Mononuclear cell (primary cell): ENCODE data around the gene DES. TPM values are rescaled to one million over a fixed set of nuclear protein-coding genes. Genes with fewer than 3 reads are reported as not detected.

Source experiments
- H3K27me3 ChIP-seq: 2 replicates; pipeline ENCODE4 v1.6.0; 2011; ENCODE audit warnings: low read length, control low read depth; ENCODE audit not compliant: insufficient read depth
- H3K4me1 ChIP-seq: 2 replicates; pipeline ENCODE4 v1.5.1; 2011; ENCODE audit warnings: mild to moderate bottlenecking, low read length, control low read depth; ENCODE audit not compliant: insufficient read depth
- H3K4me3 ChIP-seq: 2 replicates; pipeline ENCODE4 v1.5.1; 2011; ENCODE audit warnings: mild to moderate bottlenecking, low read length, moderate library complexity
- H3K9me3 ChIP-seq: 2 replicates; pipeline ENCODE4 v1.5.1; 2011; ENCODE audit warnings: low read depth, mild to moderate bottlenecking, control low read depth, low read length
- total RNA-seq: library from RNA; depleted of rRNA; stranded (reverse); fragments of >200 nt; gene quantifications from one replicate; pipeline ENCODE4 v1.2.3, GENCODE V29; 2012

DES gene
- total RNA-seq, 1 donor: 1.3 TPM

DNA sequence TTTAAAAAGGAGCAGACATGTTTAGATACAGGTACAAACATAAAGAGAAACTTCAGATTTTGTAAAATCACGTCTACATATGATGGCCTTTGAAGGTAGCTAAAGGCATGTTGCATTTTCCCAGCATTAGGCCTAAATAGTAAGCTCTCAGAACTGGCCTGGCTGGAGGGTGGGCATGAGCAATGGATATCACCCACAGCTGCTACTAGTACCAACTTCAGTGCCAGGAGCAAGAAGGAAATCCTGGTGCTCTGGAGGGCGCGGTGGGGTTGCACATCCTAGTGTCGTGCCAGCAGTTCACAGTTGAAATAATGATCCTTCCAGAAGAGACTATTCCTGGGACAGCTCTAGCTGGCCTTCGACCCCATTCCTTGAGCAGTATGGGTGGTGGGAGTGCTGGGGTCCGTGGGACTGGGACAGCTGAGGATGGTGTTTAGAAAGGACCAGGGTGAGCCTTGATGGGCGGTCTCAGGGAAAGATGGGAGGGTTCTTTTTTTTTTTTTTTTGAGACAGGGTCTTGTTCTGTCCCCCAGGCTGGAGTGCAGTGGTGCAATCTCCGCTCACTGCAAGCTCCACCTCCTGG, 4.9 kb downstream of the DES start:
- Histone ChIP-seq H3K4me1 (peaks cover 6% of the 10 kb centered on the region), H3K27me3 (peaks cover 7% of the 10 kb centered on the region), H3K9me3 (no peaks in the 10 kb centered on the region), H3K4me3 (no peak overlapping the region)

DNA sequence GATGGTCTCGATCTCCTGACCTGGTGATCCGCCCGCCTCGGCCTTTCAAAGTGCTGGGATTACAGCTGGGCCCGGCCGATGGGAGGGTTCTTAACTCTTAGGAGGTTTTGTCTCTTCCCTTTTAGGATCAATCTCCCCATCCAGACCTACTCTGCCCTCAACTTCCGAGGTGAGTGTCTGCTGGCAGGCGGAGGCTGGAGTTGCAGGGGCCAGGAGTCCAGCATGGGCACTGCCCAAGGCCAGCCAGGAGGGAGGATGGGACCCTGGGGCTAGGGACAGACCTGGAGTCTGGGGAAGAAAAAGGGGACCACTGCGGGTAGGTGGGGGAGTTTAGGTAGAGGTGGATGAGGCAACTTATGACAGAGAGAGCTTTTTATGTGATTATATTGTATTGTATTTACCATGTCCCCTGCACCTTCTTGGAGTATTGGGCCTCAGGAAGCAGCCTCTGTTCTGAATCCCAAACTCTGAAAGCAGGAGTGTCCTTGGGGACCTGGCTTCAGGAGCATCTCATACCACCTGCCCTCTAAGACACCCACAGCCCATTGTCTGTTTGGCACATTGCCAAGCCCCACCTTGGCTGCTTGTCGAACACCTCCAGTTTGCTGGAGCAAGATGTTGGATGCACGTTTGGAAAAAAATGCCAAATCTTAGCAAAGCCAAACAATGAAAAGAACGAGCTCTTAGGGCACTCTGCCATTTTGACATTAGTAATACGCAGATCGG, 5.6 kb downstream of the DES start:
- Histone ChIP-seq H3K27me3 (peaks cover 4% of the 10 kb centered on the region), H3K9me3 (no peaks in the 10 kb centered on the region), H3K4me1 (peaks cover under 1% of the 10 kb centered on the region), H3K4me3 (no peak overlapping the region)

DNA sequence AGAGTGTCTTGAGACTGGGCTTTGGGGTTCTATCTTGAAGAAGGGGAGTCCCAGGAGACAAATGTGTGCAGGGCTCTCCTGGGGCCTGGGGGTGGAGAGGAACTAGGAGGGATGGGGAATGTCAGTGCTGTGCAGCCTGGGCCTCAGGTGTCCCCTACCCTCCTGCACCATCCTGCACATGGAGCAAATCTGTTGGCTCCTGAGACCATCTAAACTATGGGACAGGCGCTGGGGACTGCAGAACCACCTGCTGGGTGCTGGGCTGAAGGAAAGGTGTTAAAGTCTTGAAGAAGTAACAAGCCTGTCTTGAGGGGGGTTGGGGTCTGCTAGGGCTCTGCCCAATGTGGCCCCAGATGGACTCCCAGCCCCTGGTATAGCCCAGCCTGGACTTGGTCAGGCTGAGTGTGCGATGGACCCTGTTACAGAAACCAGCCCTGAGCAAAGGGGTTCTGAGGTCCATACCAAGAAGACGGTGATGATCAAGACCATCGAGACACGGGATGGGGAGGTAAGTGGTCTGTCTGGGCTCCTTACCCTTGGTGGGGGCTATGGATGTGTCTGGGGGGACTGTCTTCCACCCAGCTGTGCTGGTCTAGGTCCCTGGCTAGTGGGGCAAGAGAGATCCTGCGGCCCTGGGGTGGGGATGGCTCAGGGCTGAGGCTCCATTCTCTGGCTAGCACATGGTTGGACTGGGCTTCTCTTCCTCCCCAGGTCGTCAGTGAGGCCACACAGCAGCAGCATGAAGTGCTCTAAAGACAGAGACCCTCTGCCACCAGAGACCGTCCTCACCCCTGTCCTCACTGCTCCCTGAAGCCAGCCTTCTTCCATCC, 7.3 kb downstream of the DES start:
- H3K27me3 ChIP-seq: no peaks in the 10 kb centered on the region
- H3K4me3 ChIP-seq: no peak overlapping the region
- H3K9me3 ChIP-seq: no peaks in the 10 kb centered on the region
- H3K4me1 ChIP-seq: no peaks in the 10 kb centered on the region

- no peaks in the 10 kb centered on the region for H3K4me1 ChIP-seq
- H3K4me3 ChIP-seq: no peak overlapping the region
- H3K27me3 ChIP-seq: no peaks in the 10 kb centered on the region
- H3K9me3 ChIP-seq: no peaks in the 10 kb centered on the region
Observed at GRCh38 chr2:219426068-219426443, 7.9 kb downstream of the DES start.

GRCh38 chr2:219426534-219427136, 8.5 kb downstream of the DES start:
- Histone ChIP-seq H3K4me3 (no peak overlapping the region), H3K9me3 (no peaks in the 10 kb centered on the region), H3K4me1 (no peaks in the 10 kb centered on the region), H3K27me3 (no peaks in the 10 kb centered on the region)

GRCh38 chr2:219428469-219428868, 10.3 kb downstream of the DES start:
- Histone ChIP-seq H3K27me3 (peaks cover 6% of the 10 kb centered on the region), H3K4me1 (no peaks in the 10 kb centered on the region), H3K9me3 (no peaks in the 10 kb centered on the region), H3K4me3 (no peak overlapping the region)

- Histone ChIP-seq H3K9me3 (no peaks in the 10 kb centered on the region), H3K27me3 (peaks cover 19% of the 10 kb centered on the region), H3K4me1 (no peaks in the 10 kb centered on the region), H3K4me3 (no peak overlapping the region)
Observed at GRCh38 chr2:219429958-219430606, 11.9 kb downstream of the DES start.

- H3K4me1 ChIP-seq: no peaks in the 10 kb centered on the region
Observed at GRCh38 chr2:219430633-219431615, 12.7 kb downstream of the DES start.

DNA sequence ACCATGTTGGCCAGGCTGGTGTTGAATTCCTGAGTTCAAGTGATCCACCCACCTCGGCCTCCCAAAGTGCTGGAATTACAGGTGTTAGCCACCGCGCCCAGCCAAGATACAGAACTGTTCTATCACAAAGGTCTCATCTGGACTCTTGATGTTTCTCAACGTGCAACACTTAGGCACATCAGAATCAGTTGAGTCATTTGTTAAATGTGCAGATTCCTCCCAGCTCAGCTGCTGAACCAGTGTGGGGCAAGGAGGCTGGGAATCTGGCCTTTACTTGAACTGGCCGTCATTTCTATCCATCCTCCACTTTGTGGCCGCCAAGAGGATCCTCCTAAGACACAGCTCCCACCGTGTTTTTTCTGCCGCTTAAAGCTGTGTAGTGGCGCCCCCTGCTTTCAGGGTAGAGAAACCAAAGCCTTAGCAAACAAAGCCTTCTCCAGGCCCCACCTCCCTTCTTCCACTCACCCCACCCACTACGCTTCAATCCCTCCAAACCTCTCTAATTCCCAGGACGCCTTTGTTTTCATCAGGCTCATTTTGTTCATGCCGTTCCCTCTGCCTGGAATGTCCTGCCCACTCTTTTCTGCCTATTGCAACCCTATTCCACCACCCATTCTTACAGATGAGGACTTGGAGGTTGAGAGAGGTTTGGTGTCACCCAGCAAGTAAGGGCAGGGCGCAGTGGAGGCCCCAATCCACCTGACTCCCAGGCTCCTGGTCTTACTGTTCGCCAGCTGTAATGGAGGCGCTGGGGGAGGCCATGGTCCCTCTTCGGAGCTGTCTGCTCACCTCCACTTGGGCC, 15.7 kb downstream of the DES start:
- Histone ChIP-seq H3K27me3 (peaks cover 39% of the 10 kb centered on the region), H3K9me3 (no peaks in the 10 kb centered on the region), H3K4me1 (no peaks in the 10 kb centered on the region), H3K4me3 (no peak overlapping the region)

More at GRCh38 chr2:219430633-219431615, 12.7 kb downstream of the DES start:
- no peaks in the 10 kb centered on the region for H3K9me3 ChIP-seq
- H3K27me3 ChIP-seq: peaks cover 27% of the 10 kb centered on the region
- H3K4me3 ChIP-seq: no peak overlapping the region

DNA sequence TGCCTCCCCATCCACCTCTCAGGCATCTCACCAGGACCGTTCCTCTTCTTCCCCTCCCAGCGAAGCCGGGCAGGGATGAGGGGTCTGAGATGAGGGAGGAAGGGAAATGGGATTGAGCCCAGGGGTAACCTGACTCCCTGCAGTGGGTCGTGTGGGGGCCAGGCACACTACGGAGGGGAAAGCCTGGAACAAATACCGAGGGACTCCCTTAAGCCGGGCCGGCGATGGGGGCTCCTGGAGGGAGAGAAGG, 16.2 kb downstream of the DES start:
- no peaks in the 10 kb centered on the region for H3K4me1 ChIP-seq
- H3K27me3 ChIP-seq: peaks cover 39% of the 10 kb centered on the region
- H3K9me3 ChIP-seq: no peaks in the 10 kb centered on the region
- no peak overlapping the region for H3K4me3 ChIP-seq

DNA sequence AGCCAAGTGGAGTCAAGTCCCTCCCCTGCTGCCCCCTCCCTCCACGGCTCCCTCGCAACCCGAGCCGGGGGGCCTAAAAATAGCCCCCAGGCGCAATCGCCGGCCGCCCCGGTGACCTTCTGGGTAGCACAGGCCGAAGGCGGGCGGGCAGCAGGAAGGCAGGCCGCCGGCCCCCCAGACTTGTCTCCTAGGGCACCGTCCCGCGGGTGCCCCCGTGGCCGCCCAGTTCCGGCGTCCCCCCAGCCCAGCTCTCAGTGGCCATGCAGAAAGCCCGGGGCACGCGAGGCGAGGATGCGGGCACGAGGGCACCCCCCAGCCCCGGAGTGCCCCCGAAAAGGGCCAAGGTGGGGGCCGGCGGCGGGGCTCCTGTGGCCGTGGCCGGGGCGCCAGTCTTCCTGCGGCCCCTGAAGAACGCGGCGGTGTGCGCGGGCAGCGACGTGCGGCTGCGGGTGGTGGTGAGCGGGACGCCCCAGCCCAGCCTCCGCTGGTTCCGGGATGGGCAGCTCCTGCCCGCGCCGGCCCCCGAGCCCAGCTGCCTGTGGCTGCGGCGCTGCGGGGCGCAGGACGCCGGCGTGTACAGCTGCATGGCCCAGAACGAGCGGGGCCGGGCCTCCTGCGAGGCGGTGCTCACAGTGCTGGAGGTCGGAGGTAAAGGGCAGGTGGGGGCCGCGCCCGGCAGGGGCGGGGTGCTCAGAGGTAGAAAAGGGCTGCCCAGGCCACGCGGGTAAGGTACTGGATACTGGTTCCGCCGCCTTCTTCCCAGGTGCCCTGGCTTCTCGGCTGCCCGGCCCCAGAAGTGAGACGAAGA, 16.7 kb downstream of the DES start, which contains the start of gene SPEG:
Gene SPEG, plus strand, starts transcription at position 126 of the 808 bp plus-strand sequence. Its CDS starts 135 bp downstream, at position 261.
- no peaks in the 10 kb centered on the region for H3K4me1 ChIP-seq
- peaks cover 39% of the 10 kb centered on the region for H3K27me3 ChIP-seq
- H3K9me3 ChIP-seq: no peaks in the 10 kb centered on the region
- no peak within 1 kb of the TSS for H3K4me3 ChIP-seq

DNA sequence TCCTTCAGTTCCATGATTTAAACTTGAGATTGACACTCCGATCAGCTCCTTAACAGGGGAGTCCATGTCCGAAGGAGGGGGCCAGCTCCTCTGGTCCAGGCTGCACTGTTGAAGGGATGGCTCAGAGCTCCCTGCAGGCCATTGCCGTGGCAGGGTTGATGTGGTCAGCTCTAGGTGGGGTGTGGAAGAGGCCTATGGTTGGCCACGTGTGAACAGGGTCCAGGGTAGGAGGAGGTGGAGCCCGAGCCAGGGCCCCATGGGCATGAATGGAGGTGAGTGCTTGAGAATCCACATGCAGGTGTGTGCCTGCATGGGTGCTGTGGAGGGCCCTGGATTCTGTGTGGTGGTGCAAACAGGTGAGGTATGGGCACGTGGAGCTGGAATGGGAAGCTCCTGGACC, 17.5 kb downstream of the DES start:
- H3K27me3 ChIP-seq: peaks cover 42% of the 10 kb centered on the region
- H3K4me3 ChIP-seq: no peak overlapping the region
- no peaks in the 10 kb centered on the region for H3K9me3 ChIP-seq
- no peaks in the 10 kb centered on the region for H3K4me1 ChIP-seq

DNA sequence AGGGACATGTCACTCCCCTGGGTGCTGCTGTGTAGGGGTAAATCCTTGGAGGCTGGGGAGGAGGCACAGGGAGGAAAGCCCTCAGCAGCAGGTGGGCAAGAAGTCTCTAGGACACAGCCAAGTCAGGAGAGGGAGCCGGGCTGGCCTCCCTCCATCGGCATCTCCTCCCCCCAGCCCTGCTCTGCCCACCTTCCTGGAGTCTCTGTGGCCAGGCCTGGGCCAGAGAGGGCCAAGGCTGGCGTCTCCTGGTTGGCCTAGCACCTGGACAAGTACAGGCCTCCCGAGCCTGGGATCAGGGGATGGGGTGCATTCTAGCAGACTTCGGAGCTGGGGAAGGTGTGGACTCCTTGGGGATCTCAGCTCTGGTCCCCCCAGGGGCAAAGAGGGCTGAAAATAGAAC, 18.3 kb downstream of the DES start:
- Histone ChIP-seq H3K27me3 (peaks cover 50% of the 10 kb centered on the region), H3K9me3 (no peaks in the 10 kb centered on the region), H3K4me1 (no peaks in the 10 kb centered on the region), H3K4me3 (no peak overlapping the region)
